Fibroblast of the aortic adventitia (primary cell): ENCODE data around the gene CYB5R4. TPM values are rescaled to one million over a fixed set of nuclear protein-coding genes. Genes with fewer than 3 reads are reported as not detected.
A peak's percentile ranks its signal among the peaks of the same experiment; 100 is the strongest.

Source experiments
- DNase-seq: peaks from one replicate; pipeline ENCODE4 v3.0.0-alpha.2; 2010; ENCODE audit warnings: low read depth
- H3K4me3 ChIP-seq: 2 replicates; pipeline ENCODE4 v1.5.1; 2011; ENCODE audit warnings: low read depth, mild to moderate bottlenecking, control low read depth, low read length, moderate library complexity
- total RNA-seq: library from RNA; depleted of rRNA; stranded (reverse); fragments of >200 nt; gene quantifications from 2 replicates; pipeline ENCODE4 v1.2.3, GENCODE V29; 2012; ENCODE audit warnings: low replicate concordance
- TF ChIP-seq, protein P1 (sequence below): IDR thresholded peaks from 2 replicates; pipeline ENCODE4 v1.5.1; 2011; ENCODE audit warnings: mild to moderate bottlenecking, low read length, control low read depth, inconsistent platforms; ENCODE audit not compliant: insufficient read depth

The CYB5R4 gene
- total RNA-seq, 1 donor, result 7.2 TPM

DNA sequence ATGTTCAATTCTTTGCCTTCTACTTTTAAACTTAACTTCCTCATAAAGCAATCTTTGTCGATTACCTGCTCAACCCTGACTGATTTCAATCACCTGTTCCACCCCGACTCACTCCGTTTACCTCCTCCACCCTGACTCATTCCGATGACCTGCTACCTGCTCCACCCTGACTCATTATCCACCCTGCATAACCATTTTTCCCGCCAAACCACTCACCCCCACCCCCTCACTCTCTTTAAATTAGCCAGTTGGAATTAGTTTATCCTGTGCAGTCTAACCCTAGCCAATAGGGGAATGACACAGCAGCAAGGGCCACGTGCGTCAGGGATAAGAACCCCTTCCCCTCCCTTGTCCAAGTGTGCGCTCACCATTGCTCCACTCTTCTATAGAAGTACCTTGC is 117.4 kb downstream of the CYB5R4 start:
- no peak overlapping the region for H3K4me3 ChIP-seq
- TF ChIP-seq, protein P1, sequence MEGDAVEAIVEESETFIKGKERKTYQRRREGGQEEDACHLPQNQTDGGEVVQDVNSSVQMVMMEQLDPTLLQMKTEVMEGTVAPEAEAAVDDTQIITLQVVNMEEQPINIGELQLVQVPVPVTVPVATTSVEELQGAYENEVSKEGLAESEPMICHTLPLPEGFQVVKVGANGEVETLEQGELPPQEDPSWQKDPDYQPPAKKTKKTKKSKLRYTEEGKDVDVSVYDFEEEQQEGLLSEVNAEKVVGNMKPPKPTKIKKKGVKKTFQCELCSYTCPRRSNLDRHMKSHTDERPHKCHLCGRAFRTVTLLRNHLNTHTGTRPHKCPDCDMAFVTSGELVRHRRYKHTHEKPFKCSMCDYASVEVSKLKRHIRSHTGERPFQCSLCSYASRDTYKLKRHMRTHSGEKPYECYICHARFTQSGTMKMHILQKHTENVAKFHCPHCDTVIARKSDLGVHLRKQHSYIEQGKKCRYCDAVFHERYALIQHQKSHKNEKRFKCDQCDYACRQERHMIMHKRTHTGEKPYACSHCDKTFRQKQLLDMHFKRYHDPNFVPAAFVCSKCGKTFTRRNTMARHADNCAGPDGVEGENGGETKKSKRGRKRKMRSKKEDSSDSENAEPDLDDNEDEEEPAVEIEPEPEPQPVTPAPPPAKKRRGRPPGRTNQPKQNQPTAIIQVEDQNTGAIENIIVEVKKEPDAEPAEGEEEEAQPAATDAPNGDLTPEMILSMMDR, result no peak
- no peak for DNase-seq

DNA sequence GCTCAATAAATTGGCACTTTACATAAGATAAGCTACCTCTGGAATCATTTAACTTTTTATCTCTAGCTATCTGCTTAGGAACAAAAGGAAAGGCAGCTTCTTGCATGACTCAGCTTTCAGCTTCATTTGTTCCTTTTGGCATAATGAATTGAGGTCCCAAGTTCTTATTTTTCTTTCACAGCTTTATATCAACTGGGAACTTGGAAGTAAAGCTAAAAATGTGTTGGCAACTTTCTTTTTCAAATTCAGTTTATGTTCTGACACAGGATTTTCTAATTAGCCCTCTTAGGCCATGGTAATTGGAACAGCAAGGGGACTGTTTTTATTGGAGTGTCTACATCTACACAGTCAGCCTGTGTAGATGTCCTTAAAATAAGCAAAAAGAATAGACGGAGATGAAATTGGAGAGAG is 118.8 kb downstream of the CYB5R4 start:
- TF ChIP-seq, protein P1, result no peak
- peak; percentile 67 for DNase-seq
- H3K4me3 ChIP-seq, result no peak overlapping the region

DNA sequence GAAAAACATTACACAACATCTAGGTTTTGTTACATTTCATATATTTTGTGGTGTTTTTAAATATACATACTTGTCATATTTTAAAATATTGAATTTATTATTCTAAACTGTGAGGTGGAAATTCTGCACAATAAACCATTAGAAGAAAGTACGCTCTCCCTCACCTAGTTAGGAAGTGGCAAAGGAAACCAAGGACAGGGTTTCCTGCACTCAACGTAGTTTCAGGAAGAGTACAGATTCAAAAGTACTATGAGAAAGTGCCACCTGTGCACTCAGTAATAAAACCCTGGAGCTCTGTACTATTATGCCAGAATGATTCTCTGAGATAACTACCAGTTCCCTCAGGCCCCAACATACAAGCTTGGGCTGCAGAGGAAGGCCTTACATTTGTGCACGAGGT is 119.5 kb downstream of the CYB5R4 start:
- DNase-seq, result no peak
- TF ChIP-seq, protein P1, result no peak
- H3K4me3 ChIP-seq, result no peak overlapping the region

DNA sequence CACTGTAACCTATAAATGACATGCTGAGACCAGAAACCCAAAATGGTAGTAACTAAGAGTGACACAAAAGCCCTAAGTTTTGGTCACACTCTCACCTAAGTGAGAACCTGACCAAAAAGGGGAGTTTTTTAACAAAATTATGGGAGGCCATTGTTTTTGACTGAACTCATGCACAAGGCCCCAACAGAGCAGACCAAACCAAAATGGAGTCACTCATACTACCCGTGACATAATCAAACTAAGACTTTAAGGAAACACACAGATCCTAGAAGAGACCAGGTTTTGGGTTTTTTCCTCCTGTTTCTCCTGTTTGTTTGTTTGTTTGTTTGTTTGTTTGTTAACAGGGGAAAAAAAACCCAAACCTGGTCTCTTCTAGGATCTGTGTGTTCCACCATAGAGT is 124.9 kb downstream of the CYB5R4 start:
- TF ChIP-seq, protein P1, result no peak
- DNase-seq, result no peak
- no peak overlapping the region for H3K4me3 ChIP-seq

DNA sequence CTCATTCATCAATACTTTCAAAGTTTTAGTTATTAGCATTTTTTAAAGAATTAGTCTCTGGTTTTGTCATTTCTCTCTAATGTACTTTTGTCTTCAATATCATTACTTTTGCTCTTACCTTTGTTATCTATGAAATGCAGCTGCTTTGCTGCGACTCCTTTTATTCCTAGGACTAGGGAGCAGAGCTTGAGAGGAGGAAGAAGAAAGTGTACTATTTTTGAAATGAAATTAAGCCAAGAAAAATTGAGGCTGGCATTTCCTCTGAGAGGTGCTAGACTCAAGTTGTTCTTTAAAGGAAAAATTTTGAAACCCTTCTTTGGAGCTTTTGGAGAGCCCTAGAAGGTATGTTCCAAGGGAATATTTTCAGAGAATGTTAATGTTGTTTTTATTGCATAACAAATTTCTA is 125.8 kb downstream of the CYB5R4 start:
- H3K4me3 ChIP-seq, result no peak overlapping the region
- DNase-seq, result no peak

DNA sequence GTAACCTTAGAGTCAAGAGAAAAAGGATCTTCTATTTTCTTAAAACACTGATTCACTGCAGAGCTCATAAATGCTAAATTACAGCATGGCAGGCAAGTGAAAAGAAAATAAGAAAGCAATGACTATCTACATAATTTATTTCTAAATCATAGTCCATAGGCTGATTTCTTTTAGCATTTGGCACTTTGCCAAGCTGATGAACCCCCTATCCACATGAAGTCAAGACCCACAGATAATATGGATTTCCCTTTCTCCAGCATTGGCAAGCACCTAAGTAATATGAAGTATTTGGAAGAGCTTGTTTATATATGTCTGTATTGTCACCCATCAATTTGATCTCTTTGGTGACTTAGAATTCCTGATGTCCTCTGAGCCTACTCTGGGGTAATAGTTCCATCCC is 126.2 kb downstream of the CYB5R4 start:
- DNase-seq, result no peak
- TF ChIP-seq, protein P1, result no peak
- H3K4me3 ChIP-seq, result no peak overlapping the region

More for the DNA sequence above, 125.8 kb downstream of the CYB5R4 start:
- TF ChIP-seq, protein P1, result no peak

DNA sequence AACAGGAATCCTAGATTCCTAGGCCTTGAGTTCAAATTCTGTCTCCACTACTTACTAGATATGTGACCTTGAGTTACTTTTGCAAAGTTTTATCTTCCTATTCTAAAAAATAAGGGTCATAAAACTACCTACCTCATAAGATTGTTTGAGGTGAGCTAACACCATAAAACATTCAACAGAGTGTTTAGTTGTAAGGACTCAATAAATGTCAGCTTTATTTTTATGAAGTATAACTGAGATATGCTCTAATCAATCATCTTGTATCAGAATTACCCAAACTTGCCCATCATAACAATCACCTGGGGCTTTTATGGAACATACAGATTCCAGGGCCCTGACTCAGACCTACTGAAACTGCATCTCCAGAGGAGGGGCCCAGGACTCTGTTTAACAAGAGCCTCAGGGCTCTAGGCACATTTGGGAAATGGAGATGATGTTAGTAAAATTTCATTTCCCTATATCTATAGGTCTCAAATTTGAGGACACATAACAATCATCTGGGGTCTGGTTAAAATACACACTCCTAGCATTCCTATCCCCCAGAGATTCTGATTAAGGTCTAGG is 138.6 kb downstream of the CYB5R4 start:
- TF ChIP-seq, protein P1, result no peak
- no peak overlapping the region for H3K4me3 ChIP-seq
- DNase-seq, result no peak
